DMS153 treated with DMSO at 0.1 percent for 48 hours (cell line): ENCODE data around the gene RPUSD2.
"Not testable (repeated sequence)": the region's sequence is repeated elsewhere in the genome, so short reads cannot be mapped to it uniquely, and the experiment has no call there.

Source experiments
- DNase-seq: peaks from one replicate; lab custom pipeline; 2025; ENCODE audit not compliant: unreplicated experiment; lab: John Stamatoyannopoulos, UW

The RPUSD2 gene

GRCh38 chr15:40565333-40566238, 3.5 kb upstream of the RPUSD2 start:
- DNase-seq = no peak

DNA sequence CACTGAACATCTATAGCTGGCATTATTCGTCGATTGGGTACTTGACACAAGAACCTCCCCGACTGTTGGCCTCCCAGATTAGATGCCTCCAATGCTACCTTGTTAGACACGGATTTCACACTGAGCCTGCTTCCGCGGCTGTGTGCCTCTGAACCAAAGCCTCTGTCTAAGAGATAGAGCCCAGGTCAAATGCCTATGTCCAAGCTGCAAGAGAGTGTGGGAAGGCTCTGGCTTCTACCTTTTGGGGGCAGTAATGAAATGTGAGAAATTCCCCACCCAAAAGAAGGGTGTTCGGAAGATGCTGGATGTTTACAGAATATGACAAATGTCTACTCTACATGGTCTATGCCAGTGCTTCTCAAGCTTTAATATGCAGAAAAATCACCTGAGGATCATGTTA, 2.0 kb upstream of the RPUSD2 start:
- DNase-seq = no peak

GRCh38 chr15:40575113-40575512, 6.0 kb downstream of the RPUSD2 start:
- DNase-seq = no peak

DNA sequence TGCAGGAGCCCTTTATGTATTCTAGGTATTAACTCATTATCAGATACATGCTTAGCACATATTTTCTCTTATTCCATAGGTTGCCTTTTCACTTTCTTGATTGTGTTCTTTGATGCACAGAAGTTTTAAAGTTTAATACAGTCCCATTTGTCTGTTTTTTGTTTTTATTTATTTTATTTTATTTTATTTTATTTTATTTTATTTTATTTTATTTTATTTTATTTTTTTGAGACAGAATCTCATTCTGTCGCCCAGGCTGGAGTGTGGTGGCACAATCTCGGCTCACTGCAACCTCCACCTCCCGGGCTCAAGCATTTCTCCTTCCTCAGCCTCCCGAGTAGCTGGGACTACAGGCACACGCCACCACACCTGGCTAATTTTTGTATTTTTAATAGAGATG, 7.8 kb downstream of the RPUSD2 start:
- not testable (repeated sequence) for DNase-seq

- DNase-seq = no peak
These were observed 9.8 kb downstream of the RPUSD2 start for GRCh38 chr15:40578892-40579291.

- not testable (repeated sequence) for DNase-seq
These were observed 12.7 kb downstream of the RPUSD2 start for GRCh38 chr15:40581796-40582195.

- peak; percentile 8 for DNase-seq
These were observed 13.7 kb downstream of the RPUSD2 start for GRCh38 chr15:40582726-40583246.

- no peak for DNase-seq
These were observed 15.1 kb downstream of the RPUSD2 start for GRCh38 chr15:40584191-40584590.

- no peak for DNase-seq
These were observed 21.6 kb downstream of the RPUSD2 start for GRCh38 chr15:40590667-40591050.

- DNase-seq = no peak
These were observed 22.3 kb downstream of the RPUSD2 start for GRCh38 chr15:40591389-40591788.

GRCh38 chr15:40593165-40593564, 24.1 kb downstream of the RPUSD2 start:
- DNase-seq = no peak

GRCh38 chr15:40593588-40594428, 24.7 kb downstream of the RPUSD2 start, which contains the start of gene KNL1:
Gene KNL1, plus strand, starts transcription at chr15:40594249. Its CDS starts 8,683 bp downstream, at chr15:40602932.
- peak; percentile 68 for DNase-seq

DNA sequence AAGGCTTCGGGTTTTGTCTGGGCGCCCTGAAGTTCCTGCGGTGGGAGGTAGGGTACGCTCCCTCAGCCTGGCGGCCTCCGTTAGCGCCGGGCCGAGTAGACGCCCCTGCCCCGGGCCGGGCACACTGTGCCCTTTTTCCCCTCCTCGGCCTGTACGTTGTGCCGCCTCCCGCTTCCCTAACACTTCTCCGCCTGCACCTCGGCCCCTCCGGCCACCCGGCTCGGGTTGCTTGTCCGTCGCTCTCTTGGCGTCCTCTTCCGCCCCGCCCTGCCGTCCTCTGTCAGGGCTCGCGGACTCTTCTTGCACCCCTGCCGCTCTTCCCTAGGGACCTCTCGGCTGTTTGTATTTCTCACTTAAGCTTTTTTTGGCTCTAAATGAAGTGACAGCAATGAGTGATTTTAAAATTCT, 25.3 kb downstream of the RPUSD2 start:
- DNase-seq = no peak

DNA sequence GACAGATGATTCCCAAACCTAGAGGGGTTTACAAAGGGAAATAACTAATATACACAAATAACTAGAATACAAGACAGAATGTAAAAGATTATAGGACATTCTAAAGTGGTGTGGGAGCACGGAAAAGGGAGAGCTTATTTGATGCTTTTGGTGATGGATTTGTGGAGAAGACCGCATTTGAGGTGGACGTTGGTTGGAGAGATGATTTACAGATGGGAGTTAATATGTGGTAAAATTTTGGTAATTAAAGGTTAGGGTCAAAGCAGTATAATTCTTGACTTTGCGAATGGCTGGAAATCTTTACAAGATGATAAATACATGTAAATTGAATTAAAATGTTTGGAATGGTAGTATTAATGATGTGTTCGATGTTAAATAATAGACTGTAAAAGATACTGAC, 26.1 kb downstream of the RPUSD2 start:
- DNase-seq = no peak

DNA sequence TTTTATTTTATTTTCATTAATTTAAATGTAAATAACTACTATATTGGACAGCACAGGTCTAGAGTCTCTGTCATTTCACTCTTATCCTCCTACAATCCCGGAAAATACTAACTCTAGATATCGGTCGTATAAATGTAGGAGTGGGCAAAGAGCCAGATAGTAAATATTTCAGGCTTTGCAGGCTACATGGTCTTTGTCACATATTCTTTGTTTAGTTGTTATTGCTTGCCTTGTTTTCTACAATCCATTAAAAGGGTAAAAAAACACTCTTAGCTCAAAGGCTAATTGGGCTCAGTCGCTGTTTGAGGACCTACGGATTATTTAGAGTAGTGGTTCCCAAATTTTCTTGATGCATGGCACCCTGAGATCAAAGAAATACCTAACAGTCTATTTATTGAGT, 26.7 kb downstream of the RPUSD2 start:
- DNase-seq = no peak

GRCh38 chr15:40597024-40597423, 27.9 kb downstream of the RPUSD2 start:
- no peak for DNase-seq

DNA sequence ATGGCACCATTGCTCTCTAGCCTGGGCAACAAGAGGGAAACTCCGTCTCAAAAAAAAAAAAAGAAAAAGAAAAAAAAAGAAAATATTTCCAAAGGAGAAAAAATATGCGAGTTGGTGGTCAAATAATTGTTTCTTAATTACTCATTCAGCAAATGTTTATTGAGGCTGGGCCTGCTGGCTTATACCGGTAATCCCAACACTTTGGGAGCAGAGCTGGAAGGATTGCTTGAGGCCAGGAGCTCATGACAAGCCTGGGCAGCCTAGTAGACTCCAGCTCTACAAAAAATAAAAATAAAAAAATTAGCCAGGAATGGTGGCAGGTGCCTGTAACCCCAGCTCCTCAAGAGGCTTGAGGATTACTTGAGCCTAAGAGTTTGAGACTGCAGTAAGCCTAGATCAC, 29.0 kb downstream of the RPUSD2 start:
- DNase-seq = no peak

DNA sequence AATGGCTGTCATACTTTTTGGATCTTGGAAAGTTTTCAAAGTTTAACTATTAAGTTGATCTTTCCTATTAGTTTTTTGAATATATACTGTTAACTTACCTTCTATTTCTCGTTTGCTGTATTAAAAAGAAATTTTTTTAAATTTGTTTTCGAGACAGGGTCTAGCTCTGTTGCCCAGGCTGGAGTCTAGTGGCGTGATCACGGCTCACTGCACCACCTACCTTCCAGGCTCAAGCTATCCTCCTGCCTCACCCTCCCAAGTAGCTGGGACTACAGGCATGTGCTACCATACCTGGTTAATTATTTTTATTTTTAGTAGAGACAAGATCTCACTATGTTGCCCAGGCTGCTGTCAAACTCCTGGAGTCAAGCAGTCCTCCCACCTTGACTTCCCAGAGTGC, 29.6 kb downstream of the RPUSD2 start:
- DNase-seq = no peak

- DNase-seq = no peak
These were observed 31.9 kb downstream of the RPUSD2 start for GRCh38 chr15:40600956-40601355.

DNA sequence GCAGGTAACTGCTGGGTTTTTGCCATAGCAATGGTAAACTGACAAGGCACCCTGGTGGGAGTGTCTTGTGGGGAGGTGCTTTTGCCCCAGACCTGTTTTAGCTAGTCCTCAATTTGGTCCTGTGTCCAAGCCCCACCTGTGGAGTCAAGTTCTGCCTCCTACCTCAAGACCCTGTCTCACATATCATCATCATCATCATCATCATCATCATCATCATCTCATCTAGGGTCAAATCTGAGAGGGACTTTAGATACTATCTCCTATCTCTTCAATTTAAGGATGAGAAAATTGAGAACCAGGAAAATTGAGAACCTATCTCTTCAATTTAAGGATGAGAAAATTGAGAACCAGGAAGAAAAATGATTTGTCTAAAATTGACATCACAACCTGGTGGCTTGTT, 34.8 kb downstream of the RPUSD2 start:
- DNase-seq = no peak

DNA sequence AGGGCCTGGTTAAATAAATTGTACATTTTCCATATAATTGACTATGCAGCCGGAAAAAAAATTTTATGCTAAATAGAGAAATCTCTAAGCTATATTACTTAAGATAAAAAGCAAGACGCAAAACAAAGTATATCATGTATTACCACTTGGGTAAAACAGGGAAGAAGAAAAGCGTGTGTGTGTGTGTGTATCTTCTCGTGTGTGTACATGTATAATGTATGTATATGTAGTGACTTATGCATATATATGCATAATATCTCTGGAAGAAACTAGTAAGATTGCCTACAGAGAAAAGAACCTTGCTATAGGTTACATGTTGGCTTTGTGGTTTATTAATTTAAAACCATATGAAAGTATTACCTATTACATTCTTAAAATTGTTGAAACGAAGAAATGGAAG, 44.0 kb downstream of the RPUSD2 start:
- DNase-seq = no peak

- no peak for DNase-seq
These were observed 48.9 kb downstream of the RPUSD2 start for GRCh38 chr15:40618023-40618422.
